K562 (cell line): ENCODE results near the gene ILF2. TPM values are rescaled to one million over a fixed set of nuclear protein-coding genes. Genes with fewer than 3 reads are reported as not detected.

Experiments
- ATAC-seq: fragments of 200-7000 bp; cut with Tn5 transposase; 3 replicates; pipeline ENCODE4 v1.9.1; 2020; ENCODE audit warnings: moderate library complexity
- BruUV-seq: library from RNA; stranded (reverse); fragments of 400-500 nt; replicated peaks from 2 replicates; lab custom pipeline; 2021; lab: Mats Ljungman, UMichigan
- CTCF ChIA-PET: fragments of 300-600 bp; formaldehyde crosslinking; extraction: SDS; loops from one replicate; lab custom pipeline; 2021; ENCODE audit warnings: low intra/inter-chr PET ratio; lab: Yijun Ruan, JAX
- POLR2A ChIA-PET: fragments of 300-600, 350-650 bp; sonication (Branson Sonifier 250); formaldehyde crosslinking; extraction: SDS; loops from one replicate; lab custom pipeline; 2021; ENCODE audit warnings: antibody characterized with exemption, inconsistent platforms; lab: Yijun Ruan, JAX
- DNase-seq, 4 experiments: peaks; one replicate each; pipeline versions ENCODE4 v3.0.0 to v3.0.0-alpha.2; 2011 to 2018; ENCODE audit warnings: low spot score in 3 of 4, mixed read lengths in 3 of 4; ENCODE audit errors: extremely low read depth in 1 of 4
- FAIRE-seq: peaks from 2 replicates; lab custom pipeline; 2011; peaks lifted over from hg19 to GRCh38; lab: Jason Lieb, UNC
- H2AFZ ChIP-seq: 2 replicates; pipeline ENCODE4 v1.6.0; 2011; ENCODE audit warnings: low read depth, low read length, control low read depth, inconsistent platforms
- H3K27ac ChIP-seq: fragments of 200-600 bp; 3 replicates; pipeline ENCODE4 v1.8.0; 2011; ENCODE audit warnings: low read depth, mild to moderate bottlenecking, control low read depth, inconsistent platforms, low read length, moderate library complexity, mixed read lengths; ENCODE audit errors: extremely low read depth
- H3K27me3 ChIP-seq, 2 experiments: fragments of 300-600 bp in 1 of 2; 2 replicates in 1 of 2; 3 replicates in 1 of 2; pipeline versions ENCODE4 v1.6.0 to v1.8.0; 2011; ENCODE audit warnings: inconsistent platforms in 2 of 2, low read length in 2 of 2, mild to moderate bottlenecking in 1 of 2, mixed read lengths in 1 of 2, moderate library complexity in 1 of 2; ENCODE audit not compliant: control insufficient read depth in 2 of 2, insufficient read depth in 2 of 2
- H3K36me3 ChIP-seq: fragments of 300-600 bp; 3 replicates; pipeline ENCODE4 v1.8.0; 2011; ENCODE audit warnings: mild to moderate bottlenecking, low read length, inconsistent platforms; ENCODE audit not compliant: control insufficient read depth, insufficient read depth
- H3K4me1 ChIP-seq, 2 experiments: fragments of 200-600 bp in 1 of 2; replicated peaks in 1 of 2; 2 replicates in 1 of 2; 3 replicates in 1 of 2; pipeline versions ENCODE4 v1.5.1 to v1.8.0; 2011; ENCODE audit warnings: inconsistent platforms in 2 of 2, low read length in 2 of 2, mild to moderate bottlenecking in 1 of 2, mixed read lengths in 1 of 2, moderate library complexity in 1 of 2; ENCODE audit not compliant: control insufficient read depth in 2 of 2, insufficient read depth in 2 of 2
- H3K4me2 ChIP-seq: 2 replicates; pipeline ENCODE4 v1.6.1; 2011; ENCODE audit warnings: low read length, control low read depth, inconsistent platforms, mixed read lengths; ENCODE audit not compliant: insufficient read depth
- H3K4me3 ChIP-seq: fragments of 200-600 bp; sonication (generic), shearing (Covaris generic); 2 replicates; pipeline ENCODE4 v1.5.1; 2016; ENCODE audit warnings: control low read depth, inconsistent platforms
- H3K79me2 ChIP-seq: fragments of 200-600 bp; 3 replicates; pipeline ENCODE4 v1.8.0; 2011; ENCODE audit warnings: low read length, inconsistent platforms; ENCODE audit not compliant: control insufficient read depth, insufficient read depth
- H3K9ac ChIP-seq, 2 experiments: 2 replicates each; pipeline versions ENCODE4 v1.6.0 to v1.6.1; 2011; ENCODE audit warnings: low read depth in 2 of 2, low read length in 2 of 2, control low read depth in 1 of 2, inconsistent platforms in 1 of 2, mild to moderate bottlenecking in 1 of 2, mixed read lengths in 1 of 2; ENCODE audit not compliant: insufficient read depth in 1 of 2
- H3K9me1 ChIP-seq: one replicate; pipeline ENCODE4 v1.6.0; 2011; ENCODE audit warnings: inconsistent platforms, mild to moderate bottlenecking, low read length, moderate library complexity; ENCODE audit not compliant: control insufficient read depth, insufficient read depth
- H3K9me3 ChIP-seq: replicated peaks from 2 replicates; pipeline ENCODE4 v1.5.1; 2011; ENCODE audit warnings: low read depth, low read length, inconsistent platforms; ENCODE audit not compliant: control insufficient read depth, insufficient read depth
- H4K20me1 ChIP-seq: replicated peaks from 2 replicates; pipeline ENCODE4 v1.6.1; 2011; ENCODE audit warnings: low read length, inconsistent platforms, mixed read lengths; ENCODE audit not compliant: control insufficient read depth, insufficient read depth
- ARID1B ChIP-seq: fragments of 450-650 bp; IDR thresholded peaks from 2 replicates; pipeline ENCODE4 v1.6.1; 2016; ENCODE audit warnings: antibody characterized with exemption, mild to moderate bottlenecking, inconsistent platforms
- HMBOX1 ChIP-seq: sonication (generic); IDR thresholded peaks from 2 replicates; pipeline ENCODE4 v1.6.1; 2016
- MED1 ChIP-seq: sonication (generic); formaldehyde crosslinking; IDR thresholded peaks from 2 replicates; pipeline ENCODE4 v1.8.1; 2023; ENCODE audit warnings: missing genetic modification reagents, borderline replicate concordance
- MNT ChIP-seq, 2 experiments: fragments of 450-650 bp; conservative IDR thresholded peaks; 2 replicates each; pipeline ENCODE4 v1.6.1; 2017; ENCODE audit warnings: mild to moderate bottlenecking in 2 of 2, moderate library complexity in 2 of 2
- TAF9B ChIP-seq: fragments of 450-650 bp; IDR thresholded peaks from 2 replicates; pipeline ENCODE4 v1.6.1; 2018; ENCODE audit warnings: mild to moderate bottlenecking; ENCODE audit not compliant: partially characterized antibody
- ZBTB43 ChIP-seq: sonication (generic); formaldehyde crosslinking; IDR thresholded peaks from 2 replicates; pipeline ENCODE4 v1.8.0; 2023; ENCODE audit warnings: mild to moderate bottlenecking, missing genetic modification reagents
- ZNF589 ChIP-seq: fragments of 200-800 bp; sonication (Bioruptor generic); IDR thresholded peaks from 2 replicates; pipeline ENCODE4 v1.6.1; 2016; ENCODE audit warnings: low read depth, missing genetic modification characterization, missing compliant biosample characterization
- WGBS: fragments of 100-300 bp; shearing (Covaris generic); methylation state at CpG from one replicate; pipeline ENCODE4 v1.1.6; 2016; ENCODE audit warnings: low coverage, mixed read lengths; ENCODE audit not compliant: insufficient coverage; ENCODE audit errors: missing lambda C conversion rate; 5-methylcytosine and 5-hydroxymethylcytosine counted together
- in situ Hi-C: fragments of 300-500 bp; cut with MboI; formaldehyde crosslinking; loops from 4 replicates; pipeline ENCODE4 v1.15.0; 2018; ENCODE audit warnings: inconsistent platforms, mixed read lengths
- intact Hi-C: fragments of 100-400 bp; cut with micrococcal nuclease; formaldehyde crosslinking; loops from 2 replicates; pipeline ENCODE4 v1.14.2; 2022
- polyA plus RNA-seq, 8 experiments: library from polyadenylated mRNA; depleted of rRNA in 4 of 8; stranded (reverse) in 5 of 8; unstranded in 3 of 8; fragments of >200 nt; fragmentation: Nextera tagmentation in 2 of 8; fragmentation: Illumina TruSeq in 1 of 8; extraction: Ambion mirVana in 2 of 8; extraction: Trizol in 1 of 8; gene quantifications; 2 replicates each; pipeline versions ENCODE4 v1.2.1 to v1.2.3, GENCODE V29; 2011 to 2014; ENCODE audit warnings: inconsistent platforms in 1 of 8, missing spikeins in 1 of 8
- total RNA-seq, 7 experiments: library from RNA; depleted of rRNA in 6 of 7; stranded (reverse); fragments of >200 nt in 6 of 7; fragmentation: Illumina TruSeq in 2 of 7; extraction: Trizol in 2 of 7; gene quantifications; 2 replicates each; pipeline versions ENCODE4 v1.2.1 to v1.2.3, GENCODE V29; 2011 to 2021; ENCODE audit warnings: low replicate concordance in 1 of 7

ILF2 gene
- total and polyA plus RNA-seq, 9 of the 15 experiments (the other 6 are each of a cell fraction or from before 2014, with no cell fraction given) = 282 to 726 (median 474) TPM

GRCh38 chr1:153693466-153693865 is 22.7 kb upstream of the ILF2 start:
- H3K9me3 ChIP-seq = no peaks in the 10 kb centered on the region
- FAIRE-seq = no peak
- no peak for DNase-seq
- peaks cover 17 to 22% of the 10 kb centered on the region in 2 experiments for H3K4me1 ChIP-seq
- H3K4me3 ChIP-seq = no peak overlapping the region
- H3K79me2 ChIP-seq = no peaks in the 10 kb centered on the region
- H2AFZ ChIP-seq = no peak overlapping the region
- ChIA-PET CTCF (no interaction called here), POLR2A (interaction anchor here (0.6 kb wide), 1 partner anchor 20 kb away, joined by 3 read pairs; no protein-coding TSS in a partner anchor)
- H3K36me3 ChIP-seq = no peaks in the 10 kb centered on the region
- ATAC-seq = no peak
- WGBS = 14% methylated on average over 4 of the region's 4 CpGs
- no TSS peak for BruUV-seq
- H3K9me1 ChIP-seq = no peaks in the 10 kb centered on the region
- no peak overlapping the region for H3K4me2 ChIP-seq
- TF ChIP-seq TAF9B = no peak
- TF ChIP-seq ZNF589 (CRISPR knock-in tag) = no peak
- TF ChIP-seq HMBOX1 = no peak
- TF ChIP-seq MED1 (CRISPR knock-in tag) = no peak
- TF ChIP-seq MNT (conservative IDR thresholded peaks at IDR 0.05) = no peak
- no peak for TF ChIP-seq ZBTB43 (CRISPR knock-in tag)
- TF ChIP-seq ARID1B = no peak
- intact Hi-C loops = no loop called here
- in situ Hi-C loops = no loop called here
- H3K9ac ChIP-seq = peak overlapping the region in 1 of 2 experiments; percentile 48; a peak in 2 of 4 replicates
- H3K27ac ChIP-seq = no peak overlapping the region
- no peaks in the 10 kb centered on the region for H3K27me3 ChIP-seq
- H4K20me1 ChIP-seq = no peaks in the 10 kb centered on the region
